ENCODE measurements around the gene CCL7.
"Not testable (repeated sequence)": the region's sequence is repeated elsewhere in the genome, so short reads cannot be mapped to it uniquely, and the experiment has no call there.

The CCL7 gene

GRCh38 chr17:34226011-34226743, 43.8 kb upstream of the CCL7 start:
- no peak for DNase-seq
- no peak overlapping the region for H3K4me3 ChIP-seq (ENCODE audit: low read depth, low read length)
- H3K27ac ChIP-seq = no peak overlapping the region
- no peaks in the 10 kb centered on the region for H3K36me3 ChIP-seq
- H3K9me3 ChIP-seq (ENCODE audit: severe bottlenecking) = peaks cover 5% of the 10 kb centered on the region
- peaks cover 66% of the 10 kb centered on the region for H3K27me3 ChIP-seq (ENCODE audit: insufficient read depth, low read depth, severe bottlenecking)
- TF ChIP-seq CTCF (IDR thresholded peaks at IDR 0.05; ENCODE audit: low read depth, low read length) = no peak

DNA sequence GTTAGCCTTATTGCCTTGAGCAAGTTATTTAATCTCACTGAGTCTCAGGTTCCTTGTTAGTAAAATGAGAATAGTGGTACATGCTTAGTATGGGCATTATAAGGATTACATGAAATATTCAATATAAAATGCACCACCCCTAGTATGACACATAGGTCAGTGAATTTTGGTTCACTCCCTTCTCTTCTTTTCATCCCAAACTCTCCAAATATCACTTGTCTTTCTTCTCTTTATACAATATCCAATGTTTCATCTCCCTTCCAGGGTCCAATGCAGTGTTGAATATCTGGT, 43.3 kb upstream of the CCL7 start:
- no peak for DNase-seq
- H3K36me3 ChIP-seq = no peaks in the 10 kb centered on the region
- peaks cover 5% of the 10 kb centered on the region for H3K9me3 ChIP-seq (ENCODE audit: severe bottlenecking)
- no peak overlapping the region for H3K4me3 ChIP-seq (ENCODE audit: low read depth, low read length)
- peaks cover 64% of the 10 kb centered on the region for H3K27me3 ChIP-seq (ENCODE audit: insufficient read depth, low read depth, severe bottlenecking)
- TF ChIP-seq CTCF (IDR thresholded peaks at IDR 0.05; ENCODE audit: low read depth, low read length) = no peak
- no peak overlapping the region for H3K27ac ChIP-seq

DNA sequence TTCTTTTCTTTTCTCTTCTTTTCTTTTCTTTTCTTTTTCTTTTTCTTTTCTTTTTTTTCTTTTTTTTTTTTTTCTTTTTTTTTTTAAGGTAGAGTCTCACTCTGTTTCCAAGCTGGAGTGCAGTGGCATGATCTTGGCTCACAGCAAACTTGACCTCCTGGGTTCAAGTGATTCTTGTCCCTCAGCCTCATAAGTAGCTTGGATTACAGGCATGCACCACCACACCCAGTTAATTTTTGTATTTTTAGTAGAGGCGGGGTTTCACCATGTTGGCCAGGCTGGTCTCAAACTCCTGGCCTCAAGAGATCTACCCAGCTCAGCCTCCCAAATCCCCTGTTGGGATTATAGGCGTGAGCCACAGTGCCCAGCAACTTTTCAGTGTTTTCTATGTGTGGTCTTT, 42.7 kb upstream of the CCL7 start:
- H3K27me3 ChIP-seq (ENCODE audit: insufficient read depth, low read depth, severe bottlenecking) = peaks cover 58% of the 10 kb centered on the region
- H3K9me3 ChIP-seq (ENCODE audit: severe bottlenecking); H3K4me3 ChIP-seq (ENCODE audit: low read depth, low read length); H3K27ac ChIP-seq; DNase-seq; H3K36me3 ChIP-seq: not testable (repeated sequence)

DNA sequence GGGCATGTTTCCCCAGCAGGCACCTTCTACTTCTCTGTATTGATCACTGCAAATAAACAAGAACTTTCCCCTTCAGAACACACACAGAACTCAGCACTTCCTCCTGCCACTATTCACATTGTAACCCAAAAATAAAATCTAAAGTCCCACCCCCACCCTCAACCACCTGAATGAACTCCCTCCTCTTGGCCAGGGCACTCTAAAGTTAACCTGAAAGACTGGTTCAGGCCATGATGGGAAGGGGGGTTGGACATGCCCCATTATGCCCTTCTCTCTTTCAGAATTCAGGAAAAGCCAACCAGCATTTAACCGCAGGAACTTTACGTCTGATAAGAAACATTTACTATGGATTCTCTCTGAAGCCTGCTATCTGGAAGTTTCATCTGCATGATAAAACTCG, 42.3 kb upstream of the CCL7 start:
- TF ChIP-seq CTCF (IDR thresholded peaks at IDR 0.05; ENCODE audit: low read depth, low read length) = no peak
- no peak for DNase-seq
- peaks cover 5% of the 10 kb centered on the region for H3K9me3 ChIP-seq (ENCODE audit: severe bottlenecking)
- no peak overlapping the region for H3K27ac ChIP-seq
- H3K4me3 ChIP-seq (ENCODE audit: low read depth, low read length) = no peak overlapping the region
- H3K27me3 ChIP-seq (ENCODE audit: insufficient read depth, low read depth, severe bottlenecking) = peaks cover 54% of the 10 kb centered on the region
- no peaks in the 10 kb centered on the region for H3K36me3 ChIP-seq

DNA sequence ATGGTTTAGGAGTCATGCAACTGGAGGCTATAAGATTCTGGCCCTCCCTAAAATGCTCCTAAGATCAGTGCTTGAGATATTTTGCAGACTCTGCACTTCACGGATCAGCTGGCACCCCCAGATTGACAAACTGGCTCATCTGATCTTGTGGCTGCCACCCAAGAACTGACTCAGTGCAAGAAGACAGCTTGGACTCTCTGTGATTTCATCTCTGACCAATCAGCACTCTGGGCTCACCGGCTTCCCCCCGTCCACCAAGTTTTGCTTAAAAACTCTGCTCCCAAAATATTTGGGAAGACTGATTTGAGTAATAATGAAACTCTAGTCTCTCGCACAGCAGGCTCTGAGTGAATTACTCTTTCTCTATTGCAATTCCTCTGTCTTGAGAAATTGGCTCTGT, 41.2 kb upstream of the CCL7 start:
- Histone ChIP-seq H3K4me3 (ENCODE audit: low read depth, low read length) (no peak overlapping the region), H3K36me3 (no peaks in the 10 kb centered on the region), H3K27me3 (ENCODE audit: insufficient read depth, low read depth, severe bottlenecking) (peaks cover 46% of the 10 kb centered on the region), H3K9me3 (ENCODE audit: severe bottlenecking) (peaks cover 5% of the 10 kb centered on the region), H3K27ac (no peak overlapping the region)
- DNase-seq = no peak
- TF ChIP-seq CTCF (IDR thresholded peaks at IDR 0.05; ENCODE audit: low read depth, low read length) = no peak

GRCh38 chr17:34230342-34230741, 39.7 kb upstream of the CCL7 start:
- H3K4me3 ChIP-seq (ENCODE audit: low read depth, low read length) = no peak overlapping the region
- no peaks in the 10 kb centered on the region for H3K36me3 ChIP-seq
- TF ChIP-seq CTCF (IDR thresholded peaks at IDR 0.05; ENCODE audit: low read depth, low read length) = no peak
- DNase-seq = no peak
- H3K27ac ChIP-seq = no peak overlapping the region
- H3K9me3 ChIP-seq (ENCODE audit: severe bottlenecking) = peaks cover 5% of the 10 kb centered on the region
- H3K27me3 ChIP-seq (ENCODE audit: insufficient read depth, low read depth, severe bottlenecking) = peaks cover 35% of the 10 kb centered on the region

Measured in WERI-Rb-1 (cell line).